Mesenchymal stem cell (in vitro differentiated cells and primary cell): ENCODE results near the gene LYVE1.

ENCODE experiments used
- DNase-seq: peaks from one replicate; pipeline ENCODE4 v3.0.0-alpha.2; 2013
- H2AFZ ChIP-seq: one replicate; pipeline ENCODE4 v1.6.1; 2013; ENCODE audit warnings: low read depth, mild to moderate bottlenecking, control low read depth, inconsistent platforms, low read length, moderate library complexity
- H2AK5ac ChIP-seq: 2 replicates; pipeline ENCODE4 v1.6.1; 2013; ENCODE audit warnings: low read length, moderate library complexity, mild to moderate bottlenecking, inconsistent platforms; ENCODE audit not compliant: severe bottlenecking
- H2BK120ac ChIP-seq: one replicate; pipeline ENCODE4 v1.6.1; 2013; ENCODE audit warnings: low read depth, mild to moderate bottlenecking, inconsistent platforms, low read length, moderate library complexity
- H2BK12ac ChIP-seq, 2 experiments: one replicate each; pipeline ENCODE4 v1.6.1; 2013; ENCODE audit warnings: inconsistent platforms in 2 of 2, low read length in 2 of 2, mild to moderate bottlenecking in 2 of 2, moderate library complexity in 2 of 2, control low read depth in 1 of 2
- H2BK15ac ChIP-seq: one replicate; pipeline ENCODE4 v1.6.1; 2013; ENCODE audit warnings: mild to moderate bottlenecking, low read depth, inconsistent platforms; ENCODE audit not compliant: poor library complexity, severe bottlenecking
- H2BK5ac ChIP-seq: 2 replicates; pipeline ENCODE4 v1.6.1; 2013; ENCODE audit warnings: low read depth, mild to moderate bottlenecking, low read length, control low read depth, inconsistent platforms; ENCODE audit not compliant: poor library complexity, severe bottlenecking
- H3K14ac ChIP-seq, 2 experiments: one replicate each; pipeline ENCODE4 v1.6.1; 2013; ENCODE audit warnings: inconsistent platforms in 2 of 2, low read length in 2 of 2, control low read depth in 1 of 2, mild to moderate bottlenecking in 1 of 2, moderate library complexity in 1 of 2
- H3K18ac ChIP-seq, 2 experiments: one replicate each; pipeline ENCODE4 v1.6.1; 2013; ENCODE audit warnings: inconsistent platforms in 2 of 2, low read length in 2 of 2, control low read depth in 1 of 2, low read depth in 1 of 2, mild to moderate bottlenecking in 1 of 2
- H3K23ac ChIP-seq, 2 experiments: one replicate each; pipeline ENCODE4 v1.6.1; 2013; ENCODE audit warnings: inconsistent platforms in 2 of 2, low read length in 2 of 2, mild to moderate bottlenecking in 2 of 2, moderate library complexity in 2 of 2, control low read depth in 1 of 2
- H3K27ac ChIP-seq: 2 replicates; pipeline ENCODE4 v1.5.1; 2013; ENCODE audit warnings: mild to moderate bottlenecking, moderate library complexity, low read length, control low read depth, inconsistent platforms; ENCODE audit not compliant: poor library complexity, severe bottlenecking
- H3K27me3 ChIP-seq, 2 experiments: 2 replicates each; pipeline versions ENCODE4 v1.6.1 to v1.7.0; 2013; ENCODE audit warnings: low read length in 2 of 2, mild to moderate bottlenecking in 2 of 2, moderate library complexity in 2 of 2, control low read depth in 1 of 2, inconsistent platforms in 1 of 2; ENCODE audit not compliant: control insufficient read depth in 1 of 2, insufficient read depth in 1 of 2
- H3K36me3 ChIP-seq, 2 experiments: 2 replicates each; pipeline versions ENCODE4 v1.6.1 to v1.7.0; 2013; ENCODE audit warnings: low read length in 2 of 2, control low read depth in 1 of 2, inconsistent platforms in 1 of 2, low read depth in 1 of 2, mild to moderate bottlenecking in 1 of 2; ENCODE audit not compliant: insufficient read depth in 2 of 2, control insufficient read depth in 1 of 2
- H3K4ac ChIP-seq, 2 experiments: one replicate each; pipeline ENCODE4 v1.6.1; 2013; ENCODE audit warnings: inconsistent platforms in 2 of 2, low read length in 2 of 2, mild to moderate bottlenecking in 2 of 2, moderate library complexity in 2 of 2, control low read depth in 1 of 2, low read depth in 1 of 2
- H3K4me1 ChIP-seq: 2 replicates; pipeline ENCODE4 v1.6.1; 2013; ENCODE audit warnings: low read depth, low read length, control low read depth; ENCODE audit not compliant: control insufficient read depth, insufficient read depth
- H3K4me2 ChIP-seq: 2 replicates; pipeline ENCODE4 v1.6.1; 2013; ENCODE audit warnings: low read length, mild to moderate bottlenecking, inconsistent platforms; ENCODE audit not compliant: poor library complexity, severe bottlenecking
- H3K4me3 ChIP-seq, 2 experiments: 2 replicates each; pipeline versions ENCODE4 v1.5.1 to v1.7.0; 2013; ENCODE audit warnings: low read length in 2 of 2, mild to moderate bottlenecking in 2 of 2, control low read depth in 1 of 2, low read depth in 1 of 2; ENCODE audit not compliant: insufficient read depth in 1 of 2
- H3K79me1 ChIP-seq: replicated peaks from 2 replicates; pipeline ENCODE4 v1.6.1; 2013; ENCODE audit warnings: mild to moderate bottlenecking, control low read depth, low read length, inconsistent platforms; ENCODE audit not compliant: poor library complexity, severe bottlenecking
- H3K9ac ChIP-seq: 2 replicates; pipeline ENCODE4 v1.7.0; 2013; ENCODE audit warnings: mild to moderate bottlenecking, low read length, moderate library complexity
- H3K9me3 ChIP-seq: 2 replicates; pipeline ENCODE4 v1.7.0; 2013; ENCODE audit warnings: mild to moderate bottlenecking, low read length; ENCODE audit not compliant: control insufficient read depth
- H4K8ac ChIP-seq: one replicate; pipeline ENCODE4 v1.6.1; 2013; ENCODE audit warnings: inconsistent platforms, mild to moderate bottlenecking, low read length, moderate library complexity
- H4K91ac ChIP-seq: one replicate; pipeline ENCODE4 v1.6.1; 2013; ENCODE audit warnings: mild to moderate bottlenecking, low read length, inconsistent platforms
- WGBS: methylation state at CpG from one replicate; pipeline ENCODE4 v1.1.7; 2013; ENCODE audit warnings: mixed read lengths; 5-methylcytosine and 5-hydroxymethylcytosine counted together

Gene LYVE1

DNA sequence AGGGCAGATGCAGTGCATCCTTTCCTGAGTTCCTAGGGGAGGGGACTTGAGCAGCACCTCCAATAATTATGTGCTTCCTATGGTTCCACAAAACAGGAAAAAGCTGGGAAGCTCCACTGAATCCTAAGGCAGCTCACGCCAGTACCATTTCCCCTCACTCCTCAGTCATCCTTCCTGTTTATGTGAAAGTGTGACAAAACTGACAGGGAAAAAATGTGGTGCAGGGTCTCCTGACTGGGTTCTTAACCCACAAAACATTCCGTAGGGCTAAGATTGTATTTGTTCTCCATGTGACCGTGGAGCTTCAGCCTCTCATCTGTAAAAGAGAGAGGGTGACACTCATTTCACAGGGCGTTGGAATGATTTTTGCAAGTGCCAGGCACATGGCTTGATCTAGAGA is 12.2 kb upstream of the LYVE1 start:
- Histone ChIP-seq H2BK12ac (peak overlapping the region in 1 of 2 experiments; percentile 75), H3K18ac (peak overlapping the region in 1 of 2 experiments; percentile 96), H2BK5ac (no peak overlapping the region), H3K14ac (no peak overlapping the region), H3K9ac (no peak overlapping the region), H4K91ac (no peak overlapping the region), H3K4me1 (peaks cover 1% of the 10 kb centered on the region), H2BK15ac (no peak overlapping the region), H3K79me1 (no peaks in the 10 kb centered on the region), H3K27ac (no peak overlapping the region), H2AK5ac (no peak overlapping the region), H2AFZ (no peak overlapping the region), H3K4me2 (no peak overlapping the region), H3K4ac (peak overlapping the region; percentile 30 to 34), H4K8ac (peak overlapping the region; percentile 73), H3K4me3 (no peak overlapping the region), H3K27me3 (no peaks in the 10 kb centered on the region), H2BK120ac (no peak overlapping the region), H3K9me3 (no peaks in the 10 kb centered on the region), H3K23ac (no peak overlapping the region), H3K36me3 (peaks cover 4 to 69% of the 10 kb centered on the region in 2 experiments)
- DNase-seq, result peak; percentile 81
- 13% methylated on average over 4 of the region's 4 CpGs for WGBS

DNA sequence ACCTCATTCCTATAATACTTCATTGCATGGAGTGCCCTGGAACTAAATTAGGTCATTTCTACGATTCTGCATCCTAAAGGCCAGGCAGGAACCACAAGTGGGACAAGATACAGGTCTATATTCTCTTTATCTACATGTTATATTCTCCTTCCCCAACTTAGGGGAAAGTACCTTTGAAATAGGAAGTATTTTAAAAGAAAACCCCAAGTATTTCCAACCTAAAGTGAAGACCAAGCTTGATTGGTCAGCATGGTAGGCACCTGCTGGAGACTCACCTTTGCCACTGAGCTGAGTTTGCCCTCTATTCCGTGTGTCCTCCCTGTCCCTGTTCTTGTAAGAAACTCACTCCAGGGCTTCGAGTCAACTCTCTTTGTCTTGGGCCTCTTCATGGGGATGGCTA is 11.2 kb upstream of the LYVE1 start:
- Histone ChIP-seq H2AFZ (no peak overlapping the region), H3K4me2 (no peak overlapping the region), H3K4ac (peak overlapping the region in 1 of 2 experiments; percentile 35), H3K27me3 (no peaks in the 10 kb centered on the region), H3K23ac (no peak overlapping the region), H3K4me1 (peaks cover 1% of the 10 kb centered on the region), H3K36me3 (peaks cover 4 to 78% of the 10 kb centered on the region in 2 experiments), H4K8ac (no peak overlapping the region), H4K91ac (no peak overlapping the region), H3K9me3 (no peaks in the 10 kb centered on the region), H2BK120ac (no peak overlapping the region), H3K14ac (no peak overlapping the region), H3K79me1 (no peaks in the 10 kb centered on the region), H3K27ac (no peak overlapping the region), H3K9ac (no peak overlapping the region), H3K4me3 (no peak overlapping the region), H2BK12ac (peak overlapping the region; percentile 46 to 50), H2BK15ac (no peak overlapping the region), H2BK5ac (no peak overlapping the region), H3K18ac (peak overlapping the region; percentile 48 to 52), H2AK5ac (no peak overlapping the region)
- DNase-seq, result no peak
- 97% methylated on average over 3 of the region's 3 CpGs for WGBS

DNA sequence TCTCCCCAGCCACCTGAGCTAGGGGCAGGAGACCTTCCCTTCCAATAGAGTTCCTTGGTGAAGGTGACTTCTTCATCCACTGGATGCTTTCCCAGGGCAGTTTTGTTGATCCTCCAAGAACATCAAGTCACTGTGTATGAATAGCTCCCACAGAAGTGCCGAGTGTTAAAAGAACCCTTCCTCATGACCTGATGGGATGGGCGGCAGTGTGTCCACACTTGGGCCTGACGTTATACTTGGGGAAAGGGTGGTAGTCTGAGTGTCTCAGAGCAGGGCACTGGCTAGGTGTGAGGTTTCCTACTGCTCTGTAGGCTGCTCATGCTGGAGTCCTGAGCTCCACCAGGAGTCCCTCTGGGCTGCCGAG is 7.6 kb upstream of the LYVE1 start:
- Histone ChIP-seq H4K8ac (no peak overlapping the region), H3K4me2 (no peak overlapping the region), H3K27ac (no peak overlapping the region), H2AFZ (no peak overlapping the region), H3K4me1 (no peaks in the 10 kb centered on the region), H3K9ac (no peak overlapping the region), H2BK12ac (peak overlapping the region in 1 of 2 experiments; percentile 59), H3K23ac (no peak overlapping the region), H2BK5ac (no peak overlapping the region), H2BK120ac (no peak overlapping the region), H3K4me3 (no peak overlapping the region), H4K91ac (no peak overlapping the region), H3K18ac (no peak overlapping the region), H3K27me3 (no peaks in the 10 kb centered on the region), H3K4ac (no peak overlapping the region), H3K9me3 (no peaks in the 10 kb centered on the region), H2AK5ac (no peak overlapping the region), H2BK15ac (no peak overlapping the region), H3K79me1 (no peaks in the 10 kb centered on the region), H3K36me3 (peaks cover 0 to 76% of the 10 kb centered on the region in 2 experiments), H3K14ac (no peak overlapping the region)
- WGBS, result 91% methylated on average over 4 of the region's 4 CpGs
- no peak for DNase-seq

DNA sequence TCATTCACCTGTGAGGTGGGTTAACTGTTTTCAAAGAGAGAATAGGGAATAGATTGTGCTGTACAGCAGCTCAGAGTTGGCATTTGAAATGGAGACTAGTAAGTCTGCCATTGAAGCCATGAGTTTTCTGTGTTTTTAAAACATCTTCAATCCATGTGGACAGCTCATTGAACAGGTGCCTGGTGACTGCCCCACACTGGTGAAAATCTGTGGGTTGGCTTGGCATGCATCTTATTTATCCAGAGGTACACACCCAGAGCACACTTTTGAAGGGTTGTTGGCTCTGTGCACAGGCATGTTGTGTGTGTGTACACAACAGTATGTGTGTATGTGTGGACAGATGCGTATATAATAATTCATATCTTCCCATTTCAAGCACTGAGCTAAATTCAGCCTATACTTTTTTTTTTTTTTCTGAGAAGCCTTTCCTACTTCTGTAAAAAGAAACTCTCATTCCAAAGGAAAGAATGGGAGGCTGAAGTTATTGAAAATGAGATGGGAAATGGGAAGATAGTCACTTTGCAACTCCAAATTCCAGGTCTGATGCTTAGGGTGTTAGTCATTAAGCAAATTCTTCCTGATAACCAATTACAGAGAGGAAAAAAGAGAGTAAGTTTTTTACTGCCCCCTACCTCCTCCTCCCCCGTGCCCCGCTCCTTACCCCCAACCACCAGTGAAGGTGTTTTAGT is 7.0 kb upstream of the LYVE1 start:
- Histone ChIP-seq H2AK5ac (no peak overlapping the region), H4K8ac (no peak overlapping the region), H3K27me3 (no peaks in the 10 kb centered on the region), H2BK12ac (no peak overlapping the region), H3K4ac (no peak overlapping the region), H2AFZ (no peak overlapping the region), H3K36me3 (peaks cover 0 to 70% of the 10 kb centered on the region in 2 experiments), H2BK5ac (no peak overlapping the region), H3K18ac (no peak overlapping the region), H3K79me1 (no peaks in the 10 kb centered on the region), H3K4me1 (no peaks in the 10 kb centered on the region), H3K9ac (no peak overlapping the region), H3K4me3 (no peak overlapping the region), H4K91ac (no peak overlapping the region), H3K9me3 (no peaks in the 10 kb centered on the region), H3K23ac (no peak overlapping the region), H2BK120ac (no peak overlapping the region), H3K27ac (no peak overlapping the region), H3K4me2 (no peak overlapping the region), H3K14ac (no peak overlapping the region), H2BK15ac (no peak overlapping the region)
- 72% methylated on average over 2 of the region's 3 CpGs for WGBS
- DNase-seq, result no peak
